ENCODE data around the gene ATXN2. TPM values are rescaled to one million over a fixed set of nuclear protein-coding genes. Genes with fewer than 3 reads are reported as not detected.

The ATXN2 gene
- total RNA-seq, 1 experiment from 2014 or later: 72.9 TPM

DNA sequence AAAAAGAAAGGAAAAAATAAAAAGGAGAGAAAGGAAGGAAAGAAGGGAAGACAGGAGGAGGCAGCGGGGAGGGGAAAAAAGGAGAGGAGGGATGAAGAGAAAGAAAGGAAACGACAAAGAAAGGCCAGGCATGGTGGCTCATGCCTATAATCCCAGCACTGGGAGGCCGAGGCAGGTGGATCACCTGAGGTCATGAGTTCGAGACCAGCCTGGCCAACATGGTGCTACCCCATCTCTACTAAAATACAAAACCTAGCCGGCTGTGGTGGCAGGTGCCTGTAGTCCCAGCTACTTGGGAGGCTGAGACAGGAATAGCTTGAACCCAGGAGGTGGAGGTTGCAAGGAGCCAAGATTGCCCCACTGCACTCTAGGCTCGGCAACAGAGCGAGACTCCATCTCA lies 18.4 kb downstream of the ATXN2 start:
- Mint-ChIP-seq H3K27me3 (ENCODE audit: low read depth) (no peaks in the 10 kb centered on the region), H3K4me1 (peaks cover 0 to 3% of the 10 kb centered on the region in 2 experiments; a peak in 1 of 4 replicates), H3K36me3 (ENCODE audit: insufficient read depth in 1 of 3, low read depth in 3 of 3) (peaks cover 6 to 18% (median 6%) of the 10 kb centered on the region in 3 experiments; a peak in 6 of 7 replicates), H3K9me3 (no peaks in the 10 kb centered on the region), H3K27ac (no peak overlapping the region; a peak in 1 of 7 replicates), H3K4me3 (no peak overlapping the region)
- Histone ChIP-seq H3K27ac (ENCODE audit: insufficient read length, low read depth, low read length) (no peak overlapping the region), H3K9ac (ENCODE audit: extremely low read depth, insufficient read length, low read length) (no peak overlapping the region), H2AK5ac (ENCODE audit: insufficient read length, low read length) (no peak overlapping the region), H2AFZ (ENCODE audit: low read length) (no peak overlapping the region), H3K79me1 (ENCODE audit: insufficient read depth, low read depth, low read length, poor library complexity, severe bottlenecking) (peaks cover 8% of the 10 kb centered on the region), H4K91ac (ENCODE audit: insufficient read length, low read depth, low read length) (no peak overlapping the region), H2BK20ac (ENCODE audit: low read depth, low read length, poor library complexity, severe bottlenecking) (no peak overlapping the region), H3K4me1 (ENCODE audit: insufficient read depth, low read length) (no peaks in the 10 kb centered on the region), H2BK12ac (ENCODE audit: insufficient read length, low read depth, low read length) (no peak overlapping the region), H3K4me2 (ENCODE audit: insufficient read depth, insufficient read length, low read length) (no peak overlapping the region), H3T11ph (ENCODE audit: low read length) (no peak overlapping the region), H4K20me1 (ENCODE audit: control insufficient read depth, insufficient read depth, insufficient read length) (no peaks in the 10 kb centered on the region), H4K5ac (ENCODE audit: insufficient read length, low read depth, low read length) (no peak overlapping the region), H3K18ac (ENCODE audit: insufficient read length, low read depth, low read length) (no peak overlapping the region), H3K79me2 (ENCODE audit: insufficient read depth, low read length) (peaks cover 24% of the 10 kb centered on the region; the same call in 1 of the 2 replicates), H3K14ac (ENCODE audit: insufficient read depth, low read length) (no peak overlapping the region), H2BK15ac (ENCODE audit: low read depth, low read length) (no peak overlapping the region), H3K9me3 (ENCODE audit: control insufficient read depth, low read depth, low read length) (no peaks in the 10 kb centered on the region), H3K4ac (ENCODE audit: low read depth, low read length) (no peak overlapping the region), H3K56ac (ENCODE audit: insufficient read length, low read depth, low read length) (no peak overlapping the region), H4K8ac (replicated peaks; ENCODE audit: insufficient read length, low read depth, low read length) (no peak overlapping the region), H3K23ac (ENCODE audit: insufficient read length, low read depth, low read length) (no peak overlapping the region), H3K23me2 (ENCODE audit: insufficient read length, low read depth, low read length, poor library complexity, severe bottlenecking) (no peaks in the 10 kb centered on the region), H2BK120ac (ENCODE audit: low read depth, low read length, poor library complexity, severe bottlenecking) (no peak overlapping the region), H2BK5ac (ENCODE audit: insufficient read length, low read length) (no peak overlapping the region), H3K27me3 (ENCODE audit: insufficient read depth, low read length) (no peaks in the 10 kb centered on the region)
- TF ChIP-seq, protein P1, sequence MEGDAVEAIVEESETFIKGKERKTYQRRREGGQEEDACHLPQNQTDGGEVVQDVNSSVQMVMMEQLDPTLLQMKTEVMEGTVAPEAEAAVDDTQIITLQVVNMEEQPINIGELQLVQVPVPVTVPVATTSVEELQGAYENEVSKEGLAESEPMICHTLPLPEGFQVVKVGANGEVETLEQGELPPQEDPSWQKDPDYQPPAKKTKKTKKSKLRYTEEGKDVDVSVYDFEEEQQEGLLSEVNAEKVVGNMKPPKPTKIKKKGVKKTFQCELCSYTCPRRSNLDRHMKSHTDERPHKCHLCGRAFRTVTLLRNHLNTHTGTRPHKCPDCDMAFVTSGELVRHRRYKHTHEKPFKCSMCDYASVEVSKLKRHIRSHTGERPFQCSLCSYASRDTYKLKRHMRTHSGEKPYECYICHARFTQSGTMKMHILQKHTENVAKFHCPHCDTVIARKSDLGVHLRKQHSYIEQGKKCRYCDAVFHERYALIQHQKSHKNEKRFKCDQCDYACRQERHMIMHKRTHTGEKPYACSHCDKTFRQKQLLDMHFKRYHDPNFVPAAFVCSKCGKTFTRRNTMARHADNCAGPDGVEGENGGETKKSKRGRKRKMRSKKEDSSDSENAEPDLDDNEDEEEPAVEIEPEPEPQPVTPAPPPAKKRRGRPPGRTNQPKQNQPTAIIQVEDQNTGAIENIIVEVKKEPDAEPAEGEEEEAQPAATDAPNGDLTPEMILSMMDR (conservative IDR thresholded peaks at IDR 0.05): no peak
- WGBS (ENCODE audit: extremely low coverage, insufficient read length, low lambda C conversion rate): no CpG with 5 or more reads among the region's 7 CpGs
- DNase-seq: no peak

Measured in H9 (cell line).